ELF-1 (cell line): ENCODE data around the gene LATS1.
"Not testable (repeated sequence)": the region's sequence is repeated elsewhere in the genome, so short reads cannot be mapped to it uniquely, and the experiment has no call there.

Experiments used
- DNase-seq: peaks from one replicate; pipeline ENCODE4 v3.0.0-alpha.2; 2016; ENCODE audit warnings: low read depth, low spot score

The LATS1 gene

DNA sequence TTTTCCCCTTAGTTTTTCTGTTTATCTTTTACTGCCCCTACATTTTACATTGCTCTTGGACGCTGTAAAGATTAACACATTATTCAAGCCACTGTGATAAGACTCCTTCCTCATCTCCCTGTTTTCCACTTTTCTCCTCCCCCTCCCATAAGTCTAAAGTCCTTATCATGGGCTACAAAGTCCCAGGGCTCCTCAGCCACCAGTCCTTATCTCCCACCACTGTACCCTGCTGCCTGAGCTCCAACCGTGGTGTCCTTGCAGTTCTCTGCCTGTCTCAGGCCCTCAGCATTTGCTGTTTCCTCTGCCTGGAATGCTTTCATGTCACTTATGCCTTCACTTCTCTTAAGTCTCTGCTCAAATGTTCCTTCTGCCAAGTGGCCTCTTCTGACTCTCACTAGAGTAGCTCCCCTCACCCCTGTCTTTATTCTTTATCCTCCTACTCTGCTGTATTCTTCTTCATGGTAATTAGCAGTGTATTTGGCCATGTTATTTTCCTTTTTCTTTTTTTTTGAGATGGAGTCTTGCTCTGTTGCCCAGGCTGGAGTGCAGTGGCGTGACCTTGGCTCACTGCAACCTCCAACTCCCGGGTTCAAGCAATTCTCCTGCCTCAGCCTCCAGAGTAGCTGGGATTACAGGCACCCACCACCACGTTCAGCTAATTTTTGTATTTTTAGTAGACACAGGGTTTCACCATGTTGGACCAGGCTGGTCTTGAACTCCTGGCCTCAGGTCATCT, 10.8 kb upstream of the LATS1 start:
- DNase-seq = no peak

DNA sequence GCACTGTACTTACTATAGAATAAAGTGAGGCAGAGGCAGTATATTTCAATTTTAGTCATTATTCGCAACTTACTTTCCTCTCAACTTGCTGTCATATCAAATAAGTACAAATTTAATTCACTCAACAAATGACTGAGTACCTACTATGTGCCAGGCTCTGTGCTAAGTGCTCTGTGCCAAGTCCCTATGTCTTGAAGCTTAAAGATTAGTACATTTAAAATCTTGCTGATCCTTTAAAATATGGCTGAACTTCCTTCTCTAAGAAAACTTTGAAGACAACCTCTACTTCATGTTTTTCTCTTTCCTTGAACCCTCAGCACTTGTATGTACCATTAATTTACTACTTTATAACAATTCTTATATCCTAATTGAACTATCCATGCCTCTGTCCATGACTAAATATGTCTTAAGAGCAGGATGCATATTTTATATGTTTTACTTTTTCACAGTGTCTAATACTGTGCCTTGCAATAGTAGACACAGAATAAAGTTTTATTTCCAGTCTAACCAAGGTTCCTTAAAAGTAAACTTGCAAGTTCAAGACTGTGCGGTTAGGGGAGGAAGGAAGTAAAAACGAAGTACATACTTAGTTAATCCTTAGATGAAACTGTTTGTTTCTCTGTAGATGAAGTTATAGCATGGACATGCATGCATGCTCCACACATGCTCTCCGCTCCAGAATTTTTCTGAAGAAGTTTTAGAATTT, 10.0 kb upstream of the LATS1 start:
- DNase-seq = no peak

DNA sequence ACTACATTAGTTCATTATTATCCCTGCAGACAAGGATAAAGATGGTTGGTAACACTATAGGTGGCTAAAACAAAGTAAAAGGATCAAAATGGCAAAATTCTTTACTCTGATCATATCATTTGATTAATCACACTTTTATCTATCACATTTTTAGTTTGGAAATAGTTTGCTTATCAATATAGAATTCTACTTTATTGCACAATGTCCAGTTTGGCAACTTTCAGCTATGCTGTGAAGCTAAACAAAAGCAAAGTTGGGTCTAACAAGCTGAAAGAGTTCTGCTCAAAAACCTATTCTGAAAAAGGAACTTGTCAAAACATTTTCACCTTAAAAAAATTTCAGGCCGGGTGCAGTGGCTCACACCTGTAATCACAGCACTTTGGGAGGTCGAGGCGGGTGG, 7.9 kb upstream of the LATS1 start:
- no peak for DNase-seq

DNA sequence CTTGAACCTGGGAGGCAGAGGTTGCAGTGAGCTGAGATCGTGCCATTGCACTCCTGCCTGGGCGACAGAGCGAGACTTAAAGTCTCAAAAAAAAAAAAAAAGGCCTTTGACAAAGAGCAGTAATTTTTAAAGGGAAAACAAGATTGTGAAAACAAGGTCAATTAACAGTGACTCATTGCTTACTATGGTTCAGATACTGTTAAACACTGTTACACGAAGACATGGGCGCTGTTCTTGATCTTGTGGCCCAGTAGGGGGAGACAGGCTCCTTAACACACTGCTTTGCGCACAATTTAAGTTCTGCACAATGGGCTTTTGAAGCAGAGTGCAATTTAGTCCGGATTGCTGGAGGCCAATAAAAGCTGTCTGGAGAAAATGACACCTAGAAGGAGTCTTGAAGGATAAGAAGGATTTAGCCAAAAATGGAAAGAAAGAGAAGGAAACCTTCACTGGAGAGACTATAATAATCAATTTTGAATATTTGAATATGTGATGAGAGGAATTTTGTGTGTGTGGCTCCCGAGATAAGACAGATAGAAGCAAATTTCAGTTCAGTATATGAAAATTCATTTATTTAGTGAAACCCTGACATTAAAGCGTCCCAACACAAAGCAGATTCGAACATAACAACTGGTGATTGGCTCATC, 6.0 kb upstream of the LATS1 start:
- peak; percentile 40 for DNase-seq

DNA sequence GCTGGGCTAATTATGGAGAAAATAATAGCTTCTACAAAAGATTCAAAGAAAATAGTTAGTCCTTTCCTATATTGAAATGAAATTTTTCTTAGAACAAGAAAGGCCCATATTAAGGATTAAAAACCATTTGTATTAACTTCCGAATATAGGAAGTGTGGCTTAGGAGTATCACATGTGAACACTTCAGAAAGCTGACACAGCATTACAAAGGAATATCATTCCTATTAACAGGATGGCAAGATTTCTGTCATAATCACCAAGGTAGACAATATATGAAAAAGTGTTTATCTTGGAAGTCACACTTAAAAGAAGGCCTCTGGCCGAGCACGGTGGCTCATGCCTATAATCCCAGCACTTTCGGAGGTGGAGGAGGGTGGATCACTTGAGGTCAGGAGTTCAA, 5.4 kb upstream of the LATS1 start:
- DNase-seq = no peak

DNA sequence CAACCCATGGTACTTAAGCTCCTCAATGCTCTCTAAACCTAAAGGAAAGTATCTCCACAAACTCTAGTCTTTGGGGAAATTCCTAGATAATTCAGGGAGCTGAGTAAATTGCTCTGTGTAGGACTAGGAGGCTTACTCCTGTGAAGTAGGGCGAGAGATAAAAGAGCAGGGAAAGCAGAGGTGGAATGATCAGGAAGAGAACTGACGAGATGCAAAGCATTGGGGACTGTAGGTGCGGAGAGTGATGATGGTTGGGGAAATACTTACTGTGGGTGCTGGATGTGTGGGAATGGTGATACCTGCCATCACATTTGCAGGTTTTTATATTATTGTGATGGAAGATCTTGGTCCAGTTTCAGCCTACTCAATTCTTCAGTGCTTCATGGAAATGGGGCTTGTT, 1.6 kb upstream of the LATS1 start:
- DNase-seq = no peak

DNA sequence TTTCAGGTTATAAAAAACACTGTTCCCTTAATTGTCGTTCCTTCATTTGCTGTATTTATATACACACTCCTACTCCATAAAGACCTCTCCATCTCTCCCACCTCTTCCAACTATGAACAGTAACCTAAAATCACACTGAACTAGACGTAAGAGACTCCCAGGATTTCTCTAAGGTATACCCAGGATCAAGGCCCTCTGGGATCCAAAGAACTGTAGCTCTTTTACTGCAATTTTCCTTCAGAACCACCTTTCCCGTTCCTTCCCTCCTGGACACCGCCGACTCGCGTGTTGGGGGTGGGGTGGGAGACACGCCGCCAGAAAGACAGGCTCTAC, 680 bp downstream of the LATS1 start:
- DNase-seq = no peak

DNA sequence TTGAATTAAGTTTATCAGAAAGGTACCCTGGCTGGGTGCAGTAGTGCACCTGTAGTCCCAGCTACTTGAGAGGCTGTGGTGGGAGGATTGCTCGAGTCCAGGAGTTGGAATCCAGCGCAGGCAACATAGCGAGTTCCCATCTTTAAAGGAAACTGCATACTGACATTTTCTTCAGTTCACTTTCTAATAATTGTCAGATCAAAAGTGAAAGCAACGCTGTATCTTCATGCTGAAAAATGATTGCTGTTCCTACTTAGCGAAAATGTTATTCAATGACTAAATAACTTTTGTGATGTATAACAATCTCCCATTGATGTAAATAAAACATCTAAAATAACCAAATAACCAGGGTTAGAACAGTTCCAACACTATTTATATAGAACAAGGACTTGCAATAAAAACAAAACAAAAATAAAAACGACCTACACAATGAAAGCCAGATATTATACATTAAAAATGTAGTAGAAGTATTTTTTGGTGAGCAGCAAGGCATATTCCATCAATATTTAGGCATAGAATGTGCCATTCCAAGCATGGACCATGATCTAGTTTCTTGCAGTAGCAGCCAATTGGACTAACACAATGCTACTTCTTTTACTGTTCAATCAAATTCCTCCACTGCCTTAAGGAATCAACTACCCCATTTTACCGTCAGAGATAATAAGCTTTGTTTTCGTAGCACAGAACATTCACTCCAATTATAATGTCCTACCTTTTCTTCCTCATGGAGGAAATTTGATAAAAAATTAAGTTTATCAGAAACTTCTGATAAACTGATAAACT, 1.5 kb downstream of the LATS1 start:
- DNase-seq = no peak

DNA sequence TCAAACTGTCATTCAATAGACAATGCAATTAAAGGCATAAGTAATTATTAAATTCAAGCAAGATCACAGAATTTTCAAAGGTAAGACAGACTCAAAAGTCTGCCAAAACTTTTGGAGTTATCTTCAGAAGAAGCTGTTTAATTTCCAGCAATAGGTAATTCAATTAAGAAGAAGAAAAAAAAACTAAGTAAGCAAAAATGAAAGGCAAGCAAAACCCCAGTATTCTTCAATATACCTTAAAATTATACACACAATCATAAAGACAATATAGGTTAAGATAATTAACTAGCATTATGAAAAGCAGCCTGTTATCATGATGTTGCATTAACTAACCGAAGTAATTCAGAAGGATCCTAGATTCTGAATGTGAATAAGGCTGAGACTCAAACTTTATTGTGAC, 3.5 kb downstream of the LATS1 start:
- DNase-seq = no peak

DNA sequence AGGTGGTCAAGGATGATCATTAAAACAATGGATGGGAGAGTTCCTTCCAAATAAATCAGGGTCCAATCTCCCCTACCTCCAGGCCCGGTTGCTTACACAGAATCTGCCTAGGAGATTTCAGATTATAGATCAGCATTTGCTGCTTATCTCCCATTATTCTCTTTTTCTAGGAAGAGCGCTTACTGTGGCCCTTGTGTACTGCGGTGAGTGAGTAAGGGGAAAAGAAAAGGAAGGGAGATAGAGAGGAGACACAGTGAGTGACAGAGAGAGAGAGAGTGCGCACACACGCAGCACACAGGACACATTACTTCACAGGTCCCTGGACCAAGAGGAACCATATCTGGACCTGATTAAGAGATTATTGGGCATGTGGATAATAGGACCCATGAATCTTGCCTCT, 6.2 kb downstream of the LATS1 start:
- DNase-seq = no peak

DNA sequence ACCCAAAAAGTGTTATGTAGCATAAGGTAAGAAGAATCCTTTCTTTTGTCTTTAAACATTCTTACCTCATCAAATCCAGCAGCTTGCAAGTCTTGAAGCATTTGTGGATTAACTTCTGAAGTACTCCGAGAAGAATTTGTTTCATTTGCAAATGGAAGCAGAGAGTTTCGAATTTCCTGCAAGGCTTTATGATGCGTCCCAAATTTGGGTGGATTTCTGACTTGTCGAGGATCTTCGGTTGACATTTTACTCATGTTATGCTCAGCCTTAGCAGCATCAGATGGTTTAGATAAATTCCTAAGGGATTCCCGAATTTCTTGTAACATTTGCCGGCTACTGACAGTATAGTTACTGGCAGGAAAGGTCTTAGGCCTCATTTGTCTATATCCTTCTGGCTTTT, 16.2 kb downstream of the LATS1 start:
- no peak for DNase-seq

DNA sequence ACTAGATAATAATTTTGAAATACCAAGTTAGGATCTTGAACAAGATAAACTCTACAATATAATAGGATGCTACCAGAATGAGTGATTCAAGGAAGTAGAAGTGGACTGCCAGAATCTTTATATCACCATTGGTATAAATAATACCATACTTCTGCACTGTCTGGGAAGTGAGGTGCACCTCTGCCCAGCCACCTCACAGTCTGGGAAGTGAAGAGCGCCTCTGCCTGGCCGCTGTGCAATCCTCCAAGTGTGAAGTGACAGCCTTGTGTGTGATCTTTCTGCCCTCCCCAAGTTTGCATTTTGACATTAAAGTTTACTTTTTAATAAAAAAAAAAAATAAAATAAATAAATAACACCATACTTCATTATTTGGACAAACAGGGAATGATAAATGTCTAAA, 18.8 kb downstream of the LATS1 start:
- no peak for DNase-seq

DNA sequence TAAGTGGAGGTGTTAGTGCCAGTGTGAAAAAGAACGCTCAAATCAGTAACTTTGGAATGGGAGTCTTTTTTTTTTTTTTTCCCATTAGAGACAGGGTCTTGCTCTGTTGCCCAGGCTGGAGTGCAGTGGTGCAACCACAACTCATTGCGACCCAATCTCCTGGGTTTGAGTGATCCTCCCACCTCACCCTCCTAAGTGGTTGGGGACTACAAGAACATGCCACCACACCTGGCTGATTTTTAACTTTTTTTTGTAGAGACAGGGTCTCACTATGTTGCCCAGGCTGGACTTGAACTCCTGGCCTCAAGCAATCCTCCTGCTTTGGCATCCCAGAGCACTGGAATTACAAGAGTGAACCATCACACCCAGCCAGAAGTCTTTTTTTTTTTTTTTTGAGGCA, 19.7 kb downstream of the LATS1 start:
- no peak for DNase-seq

DNA sequence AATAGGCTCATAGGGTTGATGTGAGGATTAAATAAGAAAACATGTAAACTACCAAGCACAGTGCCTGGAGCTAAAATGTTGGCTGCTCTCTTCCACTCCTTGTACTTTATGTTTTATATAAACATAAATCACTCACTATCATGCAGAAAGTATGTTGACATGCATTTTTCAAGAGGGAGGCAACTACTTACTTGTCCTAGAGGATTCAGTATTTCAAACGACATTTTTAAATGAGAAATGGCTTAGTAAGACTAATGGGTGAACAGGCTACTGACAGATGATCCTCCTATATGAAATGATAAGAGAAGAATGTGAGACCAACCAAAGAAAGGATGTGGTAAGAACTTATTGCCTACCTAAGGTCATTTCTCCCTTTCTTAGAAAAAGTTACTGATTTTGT, 21.0 kb downstream of the LATS1 start:
- no peak for DNase-seq

DNA sequence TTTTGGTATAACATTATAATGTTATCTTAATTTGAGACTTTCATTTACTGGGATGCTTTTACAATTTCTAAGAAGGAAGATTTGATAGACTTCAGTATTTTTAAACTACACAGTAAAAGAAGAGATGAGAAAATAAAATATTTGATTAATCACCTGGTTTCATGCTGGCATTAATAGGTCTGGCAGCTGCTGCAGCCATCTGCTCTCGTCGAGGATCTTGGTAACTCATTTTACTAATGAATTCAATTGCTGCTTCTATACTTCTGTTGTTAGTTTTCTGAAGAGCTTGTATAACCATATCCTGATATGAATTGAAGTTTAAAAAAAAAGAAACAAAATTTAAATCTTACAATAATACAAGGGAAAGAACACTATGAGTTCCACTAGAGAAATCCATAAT, 23.0 kb downstream of the LATS1 start:
- DNase-seq = no peak

DNA sequence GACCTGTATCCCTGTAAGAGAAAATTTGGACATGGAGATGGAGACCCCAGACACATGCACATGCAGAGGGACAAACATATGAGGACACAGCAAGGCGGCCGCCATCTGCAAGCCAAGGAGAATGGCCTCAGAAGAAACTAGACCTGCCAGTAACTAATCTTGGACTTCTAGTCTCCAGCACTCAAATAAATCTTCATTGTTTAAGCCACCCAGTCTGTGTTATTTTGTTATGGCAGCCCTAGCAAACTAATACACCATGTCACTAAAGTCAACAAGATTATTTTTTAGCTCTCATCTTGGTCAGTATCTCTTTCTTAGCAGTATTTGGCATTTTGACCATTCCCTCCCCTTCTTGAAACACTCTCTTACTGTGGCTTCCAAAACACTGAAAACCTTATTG, 26.7 kb downstream of the LATS1 start:
- no peak for DNase-seq

DNA sequence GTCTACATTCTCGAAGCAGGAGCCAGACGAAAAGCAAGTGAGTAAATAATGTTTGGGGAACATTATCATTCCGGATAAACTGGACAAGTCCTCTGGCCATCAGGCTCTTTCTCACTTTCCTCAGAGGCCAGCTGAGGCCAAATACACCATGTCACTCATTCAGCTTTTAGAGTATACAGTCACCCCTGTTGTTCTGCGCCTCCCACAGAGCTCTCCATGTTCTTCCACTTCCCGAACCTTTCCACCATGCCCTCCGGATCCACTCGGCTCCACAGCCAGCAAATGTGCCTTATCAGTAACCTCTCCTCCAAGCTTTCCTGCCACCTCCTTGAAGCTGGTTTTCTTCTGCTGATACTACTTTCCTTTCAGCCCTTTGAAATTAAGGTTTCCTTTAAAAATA, 31.7 kb downstream of the LATS1 start:
- DNase-seq = no peak

DNA sequence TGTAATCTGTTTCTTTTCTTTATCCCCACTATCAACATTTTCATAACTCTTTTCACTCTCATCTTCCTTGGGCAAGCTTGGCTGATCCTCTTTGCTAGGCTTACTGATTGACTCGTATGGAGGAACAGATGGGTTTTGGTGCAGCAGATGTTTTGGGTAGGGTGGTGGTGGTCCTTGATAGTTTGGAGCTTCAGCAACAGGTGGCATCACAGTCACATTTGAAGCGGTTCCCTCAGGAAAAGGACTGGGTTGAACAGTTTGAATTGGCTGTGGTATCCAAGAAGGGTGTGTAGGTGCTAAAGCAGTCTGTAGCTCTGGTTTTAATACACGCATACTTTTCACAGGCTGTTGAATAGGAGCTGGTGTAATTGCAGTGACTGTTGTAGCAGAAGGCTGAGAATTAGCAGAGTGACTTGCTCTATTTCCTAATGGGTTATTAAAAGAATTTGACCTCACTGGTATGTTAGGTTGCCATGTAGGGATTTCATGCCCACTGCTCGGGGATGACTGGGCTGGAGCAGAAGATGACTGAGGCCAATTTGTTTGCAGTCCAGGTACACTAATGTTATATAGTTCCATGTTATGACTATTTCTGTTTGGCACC, 34.5 kb downstream of the LATS1 start:
- DNase-seq = no peak

DNA sequence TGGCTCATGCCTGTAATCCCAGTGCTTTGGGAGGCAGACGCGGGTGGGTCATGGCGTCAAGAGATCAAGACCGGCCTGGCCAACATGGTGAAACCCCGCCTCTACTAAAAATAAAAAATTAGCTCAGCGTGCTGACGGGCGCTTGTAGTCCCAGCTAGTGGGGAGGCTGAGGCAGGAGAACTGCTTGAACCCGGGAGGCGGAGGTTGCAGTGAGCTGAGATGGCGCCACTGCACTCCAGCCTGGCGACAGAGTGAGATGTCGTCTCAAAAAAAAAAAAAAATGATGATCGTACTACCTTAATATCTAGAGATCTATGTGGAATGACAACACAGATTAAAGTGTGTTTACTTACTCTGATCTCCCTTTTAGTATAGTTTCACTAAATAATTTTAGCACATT, 36.1 kb downstream of the LATS1 start:
- not testable (repeated sequence) for DNase-seq

DNA sequence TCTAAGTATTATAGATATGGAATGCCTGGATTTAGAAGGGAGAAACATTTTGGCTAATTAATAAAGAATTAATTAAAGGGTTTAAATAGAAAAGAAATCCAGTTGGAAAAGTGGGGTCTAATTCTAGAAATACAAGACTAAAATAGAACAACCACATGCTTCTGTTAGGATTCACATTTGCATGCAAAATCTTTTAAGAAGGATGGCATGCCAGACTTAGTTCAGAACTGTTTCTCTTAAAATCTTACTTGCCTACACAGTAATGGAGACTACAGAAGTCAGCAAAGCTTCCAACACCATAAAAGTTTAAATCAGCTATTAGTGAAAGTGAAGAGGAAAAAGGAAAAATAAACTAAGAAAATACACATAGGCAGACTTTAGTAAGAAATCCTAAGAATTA, 36.7 kb downstream of the LATS1 start:
- no peak for DNase-seq

DNA sequence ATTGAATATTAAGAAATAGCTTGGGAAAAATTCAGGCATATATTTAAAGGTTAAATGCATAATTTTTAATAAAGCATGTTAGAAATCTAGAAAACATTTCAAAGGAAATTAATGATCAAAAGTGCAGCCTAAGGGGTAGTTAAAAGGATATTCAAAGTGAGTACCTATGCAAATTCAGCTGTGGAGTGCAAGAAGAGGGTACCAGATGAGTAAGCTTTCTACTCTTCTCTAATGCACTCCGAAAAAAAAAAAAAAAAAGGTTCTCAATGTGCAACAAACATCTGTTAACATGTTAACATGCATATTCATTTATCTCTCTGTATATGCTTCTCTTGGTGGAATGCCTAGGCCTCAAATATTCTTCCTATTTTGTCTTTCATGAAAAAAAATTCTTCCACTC, 37.4 kb downstream of the LATS1 start:
- no peak for DNase-seq

DNA sequence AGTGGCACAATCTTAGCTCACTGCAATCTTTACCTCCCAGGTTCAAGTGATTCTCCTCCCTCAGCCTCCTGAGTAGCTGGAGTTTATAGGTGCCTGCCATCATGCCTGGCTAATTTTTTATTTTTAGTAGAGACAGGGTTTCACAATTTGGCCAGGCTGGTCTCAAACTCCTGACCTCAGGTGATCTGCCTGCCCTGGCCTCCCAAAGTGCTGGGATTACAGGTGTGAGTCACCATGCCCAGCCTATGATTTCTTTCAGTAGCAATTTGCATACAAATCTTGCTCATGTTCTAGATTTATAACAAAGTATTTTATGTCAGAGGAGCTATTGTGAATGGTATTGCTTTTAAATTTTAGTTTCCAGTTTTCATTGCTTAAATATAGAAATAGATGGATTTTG, 45.6 kb downstream of the LATS1 start:
- DNase-seq = not testable (repeated sequence)
